RCC 7860 (cell line): ENCODE data around the gene KCNK7.
"Not testable (repeated sequence)": the region's sequence is repeated elsewhere in the genome, so short reads cannot be mapped to it uniquely, and the experiment has no call there.

Experiments used
- DNase-seq: peaks from one replicate; pipeline ENCODE4 v3.0.0-alpha.2; 2015; ENCODE audit warnings: low spot score
- FAIRE-seq: peaks from 2 replicates; lab custom pipeline; 2012; peaks lifted over from hg19 to GRCh38; lab: Jason Lieb, UNC

Gene KCNK7, protein sequence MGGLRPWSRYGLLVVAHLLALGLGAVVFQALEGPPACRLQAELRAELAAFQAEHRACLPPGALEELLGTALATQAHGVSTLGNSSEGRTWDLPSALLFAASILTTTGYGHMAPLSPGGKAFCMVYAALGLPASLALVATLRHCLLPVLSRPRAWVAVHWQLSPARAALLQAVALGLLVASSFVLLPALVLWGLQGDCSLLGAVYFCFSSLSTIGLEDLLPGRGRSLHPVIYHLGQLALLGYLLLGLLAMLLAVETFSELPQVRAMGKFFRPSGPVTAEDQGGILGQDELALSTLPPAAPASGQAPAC

DNA sequence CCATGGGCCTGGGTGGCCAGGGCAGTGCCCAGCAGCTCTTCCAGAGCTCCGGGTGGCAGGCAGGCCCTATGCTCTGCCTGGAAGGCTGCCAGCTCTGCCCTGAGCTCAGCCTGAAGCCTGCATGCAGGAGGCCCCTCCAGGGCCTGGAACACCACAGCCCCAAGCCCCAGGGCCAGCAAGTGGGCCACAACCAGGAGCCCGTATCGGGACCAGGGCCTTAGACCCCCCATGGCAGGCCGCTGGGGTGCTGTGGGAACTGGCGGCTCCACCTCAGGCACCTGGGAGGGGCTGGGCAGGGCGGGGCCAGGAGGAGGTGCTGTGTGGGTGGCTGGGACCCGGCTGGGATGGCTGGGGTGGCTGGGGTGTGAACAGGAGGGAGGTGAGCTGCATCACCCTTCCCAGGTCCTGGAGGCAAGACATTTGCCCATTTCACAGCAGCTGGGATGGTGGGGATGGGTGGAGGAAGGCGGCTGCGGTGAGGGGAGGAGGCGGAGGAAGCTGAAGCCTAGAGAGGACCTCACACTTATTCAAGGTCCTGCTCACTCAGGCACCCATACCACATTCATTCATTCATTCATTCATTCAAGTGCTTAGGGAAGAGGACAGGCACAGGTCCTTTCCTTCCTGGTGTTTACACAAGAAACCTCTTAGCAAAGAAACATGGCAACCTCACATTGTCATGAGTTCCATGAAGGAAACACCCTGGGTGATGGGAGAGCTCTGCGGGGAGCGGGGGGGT is at the start of gene KCNK7:
TSS of gene KCNK7 (minus strand) at position 258 of the 739 bp plus-strand sequence. CDS start at position 230, 28 bp downstream.
- DNase-seq (no peak), FAIRE-seq (no peak)

DNA sequence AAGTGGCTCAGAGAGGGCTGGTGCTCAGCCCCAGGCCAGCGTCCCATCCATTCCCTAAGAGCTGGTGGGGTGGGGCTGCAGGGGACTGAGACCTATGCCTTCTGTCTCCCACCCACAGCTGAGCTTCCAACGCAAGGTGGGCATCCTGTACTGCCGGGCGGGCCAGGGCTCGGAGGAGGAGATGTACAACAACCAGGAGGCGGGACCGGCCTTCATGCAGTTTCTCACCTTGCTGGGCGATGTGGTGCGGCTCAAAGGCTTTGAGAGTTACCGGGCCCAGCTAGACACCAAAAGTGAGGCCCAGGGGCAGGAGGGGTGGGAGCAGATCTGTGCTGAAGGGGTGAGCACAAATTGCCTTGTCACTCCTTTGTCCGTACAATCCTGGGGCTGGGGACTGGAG is 49.2 kb upstream of the KCNK7 start:
- FAIRE-seq (no peak), DNase-seq (no peak)

DNA sequence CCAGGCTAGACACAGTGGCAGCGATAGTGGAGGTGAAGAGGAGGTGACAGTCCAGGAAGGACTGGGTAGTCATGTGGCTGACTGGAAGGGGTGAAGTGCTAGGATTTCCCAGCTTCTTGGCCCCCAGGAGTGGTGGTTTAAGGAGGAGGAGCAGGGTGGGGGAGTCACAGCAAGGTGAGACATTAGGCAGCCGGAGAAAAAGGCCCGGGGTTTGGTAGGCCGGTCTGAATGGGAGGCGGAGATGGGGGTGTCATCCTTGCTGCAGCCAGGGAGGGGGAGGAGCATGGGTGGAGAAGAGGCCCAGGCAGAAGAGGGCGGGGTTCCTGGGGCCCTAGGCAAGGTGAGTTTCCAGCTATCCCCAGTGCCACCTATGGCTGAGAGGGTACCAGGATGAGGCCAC is 48.4 kb upstream of the KCNK7 start:
- no peak for FAIRE-seq
- no peak for DNase-seq

DNA sequence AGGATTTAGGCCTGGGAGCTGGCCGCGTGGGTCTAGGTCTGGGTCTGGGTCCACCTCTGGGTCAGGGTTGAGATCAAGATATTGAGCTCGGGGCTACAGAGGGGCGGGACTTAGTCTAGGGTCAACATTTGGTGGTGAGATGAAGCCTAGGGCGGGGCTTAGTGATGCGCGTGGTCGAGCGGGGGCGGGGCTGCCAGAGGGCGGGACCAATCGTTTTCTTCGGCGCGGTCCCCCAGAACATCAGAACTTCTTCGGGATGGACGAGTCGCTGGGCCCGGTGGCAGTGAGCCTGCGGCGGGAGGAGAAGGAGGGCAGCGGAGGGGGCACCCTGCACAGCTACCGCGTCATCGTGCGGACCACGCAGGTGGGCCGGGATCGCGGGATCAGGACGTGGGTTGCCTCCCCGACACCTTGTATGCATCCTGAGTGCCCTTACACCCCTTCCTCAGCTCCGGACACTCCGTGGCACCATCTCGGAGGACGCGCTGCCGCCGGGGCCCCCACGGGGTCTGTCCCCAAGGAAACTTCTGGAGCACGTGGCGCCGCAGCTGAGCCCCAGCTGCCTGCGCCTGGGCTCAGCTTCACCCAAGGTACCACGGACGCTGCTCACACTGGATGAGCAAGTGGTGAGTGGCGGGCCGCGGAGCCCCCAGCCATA is 46.5 kb upstream of the KCNK7 start:
- no peak for FAIRE-seq
- no peak for DNase-seq

DNA sequence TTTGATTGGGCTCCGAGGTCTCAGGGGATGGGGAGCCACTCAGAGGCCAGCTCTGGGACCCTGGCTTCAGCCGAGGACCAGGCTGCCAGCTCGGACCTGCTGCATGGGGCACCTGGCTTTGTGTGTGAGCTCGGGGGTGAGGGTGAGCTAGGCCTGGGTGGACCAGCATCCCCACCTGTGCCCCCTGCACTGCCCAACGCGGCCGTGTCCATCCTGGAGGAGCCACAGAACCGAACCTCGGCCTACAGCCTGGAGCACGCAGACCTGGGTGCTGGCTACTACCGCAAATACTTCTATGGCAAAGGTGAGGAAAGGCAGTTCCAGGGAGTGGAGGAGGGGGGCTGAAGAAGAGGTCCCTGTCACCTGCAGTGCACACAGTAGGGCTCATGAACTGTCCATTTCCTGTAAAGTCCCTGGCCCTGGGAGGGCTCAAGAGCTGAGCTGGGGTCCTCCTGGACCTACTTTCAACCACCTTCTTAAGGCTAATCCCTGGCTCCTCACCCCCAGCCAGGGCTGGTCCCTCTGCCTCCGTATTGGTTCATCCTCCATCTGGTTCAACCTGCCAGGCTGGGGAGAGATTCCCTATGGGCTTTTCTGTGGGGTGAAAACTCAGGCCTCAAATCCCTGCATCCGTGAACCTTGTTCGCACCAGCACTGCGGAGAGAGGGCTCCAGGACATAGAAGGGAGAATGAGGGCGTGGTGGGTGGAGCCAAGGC is 45.9 kb upstream of the KCNK7 start:
- DNase-seq (no peak), FAIRE-seq (no peak)

DNA sequence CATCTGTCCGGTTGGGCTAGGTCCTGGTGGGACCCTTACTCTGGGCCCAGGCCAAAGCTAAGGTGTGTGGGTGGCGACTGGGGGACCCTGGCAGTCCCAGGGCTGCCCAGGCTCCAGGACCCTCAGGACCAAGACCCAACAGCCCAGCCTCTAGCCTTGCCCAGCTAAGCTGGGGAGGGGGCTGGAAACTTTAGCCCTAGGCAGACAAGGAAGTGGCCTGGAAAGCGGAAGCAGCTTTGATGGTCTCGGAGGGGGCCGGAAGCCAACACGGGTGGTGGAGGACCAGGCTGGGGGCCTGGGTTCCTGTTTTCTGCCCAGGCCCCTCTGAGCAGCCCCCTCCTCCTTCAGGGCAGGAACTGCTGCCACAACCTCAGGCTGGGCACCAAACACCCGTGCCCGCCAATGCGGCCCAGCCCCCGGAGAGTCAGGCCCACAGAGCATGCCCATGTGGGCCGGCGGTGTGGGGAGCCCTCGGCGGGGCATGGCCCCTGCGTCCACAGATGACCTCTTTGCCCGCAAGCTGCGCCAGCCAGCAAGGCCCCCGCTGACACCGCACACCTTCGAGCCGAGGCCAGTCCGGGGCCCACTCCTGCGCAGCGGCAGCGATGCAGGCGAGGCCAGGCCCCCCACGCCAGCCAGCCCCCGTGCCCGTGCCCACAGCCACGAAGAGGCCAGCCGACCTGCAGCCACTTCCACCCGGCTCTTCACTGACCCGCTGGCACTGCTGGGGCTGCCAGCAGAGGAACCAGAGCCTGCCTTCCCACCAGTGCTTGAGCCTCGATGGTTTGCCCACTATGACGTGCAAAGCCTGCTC is 45.1 kb upstream of the KCNK7 start:
- FAIRE-seq = no peak

DNA sequence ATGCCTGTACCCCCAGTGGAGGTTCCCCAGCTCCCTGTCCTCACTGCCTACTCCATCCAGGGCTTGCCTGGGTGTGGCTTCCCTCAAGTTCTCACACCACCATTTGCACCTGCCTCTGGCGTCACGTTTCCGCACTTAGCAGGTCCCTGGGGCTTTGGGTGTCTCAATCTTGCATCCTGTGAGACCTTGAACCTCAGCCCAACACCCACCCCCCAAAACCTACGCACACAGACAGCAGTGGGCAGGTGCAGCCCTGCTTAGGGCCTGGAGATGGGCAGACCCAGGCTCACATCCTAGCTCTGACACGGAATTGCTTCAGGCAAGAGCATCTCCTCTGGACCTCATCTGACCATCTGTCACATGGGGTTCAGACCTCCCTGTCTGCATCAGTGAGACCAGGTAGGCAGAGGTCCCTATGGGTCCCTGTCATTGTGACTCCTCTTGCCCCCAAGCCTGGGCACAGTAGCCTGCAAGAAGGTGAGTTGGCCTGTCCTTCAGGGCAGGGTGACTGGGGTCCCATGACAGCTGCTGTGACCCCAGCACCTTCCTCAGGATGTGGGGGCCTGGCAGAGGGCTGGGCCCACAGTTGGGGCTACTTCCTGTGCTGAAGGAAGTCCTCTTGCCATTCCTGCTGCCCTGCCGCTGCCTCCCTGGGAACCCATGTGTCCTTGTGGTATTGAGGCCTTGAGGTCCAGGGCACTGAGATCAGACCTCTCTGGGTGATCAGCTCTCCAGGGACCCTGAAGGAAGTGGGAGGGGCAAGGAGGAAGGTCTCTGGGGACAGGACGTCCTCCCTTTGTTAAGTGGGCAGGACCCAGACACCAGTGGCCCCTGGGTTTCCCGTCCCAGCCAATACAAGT is 44.3 kb upstream of the KCNK7 start:
- DNase-seq (no peak), FAIRE-seq (no peak)

More for the DNA sequence above, 45.1 kb upstream of the KCNK7 start:
- DNase-seq = no peak

DNA sequence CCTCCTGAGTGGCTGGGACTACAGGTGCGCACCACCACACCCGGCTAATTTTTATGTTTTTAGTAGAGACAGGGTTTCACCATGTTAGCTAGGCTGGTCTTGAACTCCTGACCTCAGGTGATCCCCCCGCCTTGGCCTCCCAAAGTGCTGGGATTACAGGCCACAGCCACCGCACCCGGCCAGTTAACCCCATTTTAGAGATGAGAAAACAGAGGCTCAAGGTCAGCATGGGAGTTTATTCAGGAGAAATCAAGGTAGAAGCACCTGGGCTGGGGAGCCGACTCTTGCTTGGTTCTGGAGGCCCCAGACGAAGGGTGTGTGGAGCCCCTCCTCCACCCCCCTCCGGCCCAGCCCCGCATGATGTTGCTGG is 43.6 kb upstream of the KCNK7 start:
- not testable (repeated sequence) for DNase-seq, FAIRE-seq

DNA sequence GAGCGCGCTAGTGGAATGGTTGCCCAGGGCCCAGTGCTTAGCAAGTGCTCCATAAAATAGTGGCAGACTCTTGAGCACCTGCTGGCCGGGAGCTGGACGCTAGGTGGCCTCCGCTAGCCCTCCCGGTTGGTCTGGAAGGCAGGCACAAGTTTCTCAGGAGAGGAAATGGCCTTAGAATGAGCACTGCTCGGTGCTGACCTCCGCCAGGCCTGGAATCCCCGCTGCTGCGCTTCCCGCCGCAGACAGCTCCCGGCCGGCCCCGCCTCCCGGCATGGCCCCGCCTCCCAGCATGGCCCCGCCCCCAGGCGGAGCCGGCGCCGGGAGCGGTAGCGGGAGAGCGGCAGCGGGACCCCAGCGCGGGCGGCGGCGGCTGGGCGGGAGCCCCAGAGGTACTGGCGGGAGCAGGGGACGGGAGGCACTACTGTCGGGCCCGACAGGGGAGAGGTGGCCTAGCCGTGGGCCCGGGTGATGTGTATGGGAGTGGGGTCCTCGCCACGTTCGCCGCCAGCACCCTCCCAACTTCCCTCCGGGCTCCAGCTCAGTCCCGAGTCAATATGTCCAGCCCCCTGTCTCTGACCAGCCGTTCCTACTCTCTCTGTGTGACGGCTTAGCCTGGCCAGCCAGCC is 42.3 kb upstream of the KCNK7 start, which contains the start of gene SIPA1:
TSS of gene SIPA1 (plus strand) at position 308 of the 626 bp plus-strand sequence. CDS start 2,821 bp downstream, outside the sequence.
- FAIRE-seq (peak; percentile 70), DNase-seq (peak; percentile 92)

DNA sequence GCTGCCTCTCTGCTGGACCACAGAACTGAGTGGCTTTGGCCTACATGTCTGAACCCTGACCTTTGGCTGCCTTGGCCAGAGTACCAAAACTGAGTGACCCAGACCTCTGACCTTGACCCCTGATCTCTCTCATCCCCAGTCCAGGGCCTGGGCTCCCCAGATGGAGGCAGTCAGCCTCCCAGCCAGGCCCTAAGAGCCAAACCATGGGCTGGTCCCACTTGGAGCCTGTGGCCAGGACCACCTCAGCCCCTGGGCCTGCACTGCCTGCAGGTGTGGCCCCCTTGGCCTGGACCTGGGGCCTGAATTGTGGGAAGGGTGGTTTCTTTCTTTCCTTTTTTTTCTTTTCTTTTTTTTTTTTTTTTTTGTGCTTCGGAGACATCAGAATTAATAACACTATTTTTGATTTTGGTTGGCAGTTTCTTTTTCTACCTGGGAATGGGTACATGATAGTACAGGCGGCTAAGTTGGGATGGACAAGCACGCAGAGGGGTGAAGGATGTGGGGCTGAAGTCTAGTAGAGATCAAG is 41.5 kb upstream of the KCNK7 start:
- no peak for DNase-seq
- no peak for FAIRE-seq

DNA sequence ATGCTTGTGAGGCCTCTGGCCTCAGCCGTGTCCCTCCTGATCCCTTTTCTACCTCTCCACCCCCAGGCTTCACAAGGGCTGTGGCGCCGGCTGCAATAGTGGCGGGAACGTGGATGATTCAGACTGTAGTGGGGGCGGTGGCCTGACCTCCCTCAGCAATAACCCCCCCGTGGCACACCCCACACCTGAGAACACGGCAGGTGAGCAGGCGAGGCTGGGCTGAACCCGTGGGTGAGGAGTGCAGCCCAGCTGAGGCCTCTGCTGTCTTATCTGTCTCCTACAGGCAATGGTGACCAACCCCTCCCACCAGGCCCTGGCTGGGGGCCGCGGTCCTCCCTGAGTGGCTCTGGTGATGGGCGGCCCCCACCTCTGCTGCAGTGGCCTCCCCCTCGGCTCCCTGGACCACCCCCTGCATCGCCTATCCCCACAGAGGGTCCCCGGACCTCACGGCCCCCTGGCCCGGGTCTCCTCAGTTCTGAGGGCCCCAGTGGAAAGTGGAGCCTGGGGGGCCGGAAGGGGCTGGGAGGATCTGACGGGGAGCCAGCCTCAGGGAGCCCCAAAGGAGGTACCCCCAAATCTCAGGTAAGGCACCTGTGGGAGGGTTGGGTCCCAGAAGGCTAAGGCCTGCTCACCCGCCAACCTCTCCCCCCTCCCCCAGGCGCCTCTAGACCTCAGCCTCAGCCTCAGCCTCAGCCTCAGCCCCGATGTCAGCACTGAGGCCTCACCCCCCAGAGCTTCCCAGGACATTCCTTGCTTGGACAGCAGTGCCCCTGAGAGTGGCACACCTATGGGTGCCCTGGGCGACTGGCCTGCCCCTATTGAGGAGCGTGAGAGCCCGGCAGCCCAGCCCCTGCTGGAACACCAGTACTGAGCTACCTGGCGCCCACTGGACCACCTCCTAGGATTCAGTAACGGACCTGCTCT is 40.8 kb upstream of the KCNK7 start:
- no peak for FAIRE-seq

DNA sequence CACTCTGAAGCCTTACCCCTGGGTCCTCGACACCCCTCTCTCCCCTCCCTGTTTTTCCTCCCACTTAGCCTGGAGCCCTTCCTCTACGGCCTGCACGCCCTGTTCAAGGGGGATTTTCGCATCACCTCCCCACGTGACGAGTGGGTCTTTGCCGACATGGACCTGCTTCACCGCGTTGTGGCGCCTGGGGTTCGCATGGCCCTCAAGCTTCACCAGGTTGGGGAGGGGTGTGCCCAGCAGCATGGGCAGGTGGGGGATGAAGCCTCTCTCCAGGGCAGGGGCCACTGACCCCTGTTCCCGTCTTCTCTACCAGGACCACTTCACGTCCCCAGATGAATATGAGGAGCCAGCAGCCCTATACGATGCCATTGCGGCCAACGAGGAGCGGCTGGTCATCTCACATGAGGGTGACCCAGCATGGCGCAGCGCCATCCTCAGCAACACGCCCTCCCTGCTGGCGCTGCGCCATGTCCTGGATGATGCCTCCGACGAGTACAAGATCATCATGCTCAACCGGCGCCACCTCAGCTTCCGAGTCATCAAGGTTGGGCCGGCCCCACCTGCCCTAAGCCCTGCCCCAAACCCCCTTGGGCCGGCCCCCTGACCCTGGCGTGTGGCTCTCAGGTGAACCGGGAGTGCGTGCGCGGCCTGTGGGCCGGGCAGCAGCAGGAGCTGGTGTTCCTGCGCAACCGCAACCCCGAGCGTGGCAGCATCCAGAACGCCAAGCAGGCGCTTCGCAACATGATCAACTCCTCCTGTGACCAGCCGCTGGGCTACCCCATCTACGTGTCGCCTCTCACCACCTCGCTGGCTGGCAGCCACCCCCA is 39.5 kb upstream of the KCNK7 start:
- FAIRE-seq (no peak), DNase-seq (no peak)

More for the DNA sequence above, 40.8 kb upstream of the KCNK7 start:
- DNase-seq = no peak

DNA sequence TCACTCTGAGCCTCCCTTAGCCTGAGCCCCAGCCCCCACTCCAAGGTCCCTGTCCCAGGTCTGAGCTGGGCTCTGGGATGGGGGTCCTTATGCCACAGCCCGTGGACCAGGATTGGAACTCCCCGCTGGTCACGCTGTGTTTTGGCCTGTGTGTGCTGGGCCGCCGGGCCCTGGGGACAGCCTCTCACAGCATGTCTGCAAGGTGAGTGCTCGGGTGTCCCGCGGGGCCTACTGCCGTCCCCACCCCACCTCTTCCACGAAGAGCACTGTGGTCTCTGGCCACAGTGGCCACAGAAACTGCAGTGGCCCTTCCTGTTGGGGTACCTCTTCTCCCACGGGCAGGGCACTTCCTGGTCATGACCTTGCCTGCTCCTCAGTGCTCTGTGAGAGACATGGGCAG is 38.8 kb upstream of the KCNK7 start:
- DNase-seq (no peak), FAIRE-seq (no peak)

DNA sequence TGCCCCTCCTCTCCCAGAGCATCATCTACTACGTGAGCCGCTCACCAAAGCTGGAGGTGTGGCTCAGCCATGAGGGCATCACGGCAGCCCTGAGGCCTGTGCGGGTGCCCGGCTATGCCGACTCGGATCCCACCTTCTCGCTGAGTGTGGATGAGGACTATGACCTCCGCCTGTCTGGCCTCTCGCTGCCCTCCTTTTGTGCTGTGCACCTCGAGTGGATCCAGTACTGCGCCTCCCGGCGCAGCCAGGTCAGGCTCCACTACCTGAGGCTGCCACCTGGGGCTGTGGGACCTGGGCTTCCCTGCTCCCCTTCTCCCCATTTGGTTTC is 38.5 kb upstream of the KCNK7 start:
- no peak for FAIRE-seq
- no peak for DNase-seq

DNA sequence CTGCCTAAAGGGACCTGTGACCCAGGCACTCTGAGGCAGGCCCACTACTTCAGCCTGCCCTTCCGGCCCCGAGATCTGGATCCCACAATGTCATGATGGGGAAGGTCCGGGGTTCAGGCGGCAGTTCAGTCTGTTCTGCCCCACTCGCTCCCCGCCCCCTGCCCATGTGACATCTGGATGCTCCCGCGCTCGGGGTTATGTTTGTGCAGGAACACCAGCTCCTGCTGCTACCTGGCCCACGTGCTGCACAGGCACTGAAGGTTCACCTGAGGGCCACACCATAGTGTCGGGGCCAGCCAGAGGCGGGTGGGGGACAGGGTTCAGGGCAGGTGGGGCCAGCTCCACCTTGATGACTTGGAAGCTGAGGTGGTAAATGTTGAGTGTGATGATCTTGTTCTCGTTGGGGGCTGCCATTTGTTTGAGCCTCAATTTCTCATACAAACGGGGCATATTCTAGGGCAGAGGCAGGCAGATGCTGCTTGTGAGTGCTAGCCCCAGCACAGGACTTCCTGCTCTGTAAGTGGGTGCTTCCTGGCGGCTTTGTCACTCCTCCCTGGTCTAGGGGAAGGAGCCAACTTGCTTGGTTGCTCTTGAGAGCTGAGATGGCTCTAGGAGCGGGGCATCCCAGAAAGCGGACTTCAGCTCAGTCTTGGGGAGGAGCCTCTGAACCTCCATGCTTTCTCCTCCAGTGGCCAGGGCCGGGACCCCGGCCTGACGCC is 37.9 kb upstream of the KCNK7 start:
- no peak for FAIRE-seq
- no peak for DNase-seq

DNA sequence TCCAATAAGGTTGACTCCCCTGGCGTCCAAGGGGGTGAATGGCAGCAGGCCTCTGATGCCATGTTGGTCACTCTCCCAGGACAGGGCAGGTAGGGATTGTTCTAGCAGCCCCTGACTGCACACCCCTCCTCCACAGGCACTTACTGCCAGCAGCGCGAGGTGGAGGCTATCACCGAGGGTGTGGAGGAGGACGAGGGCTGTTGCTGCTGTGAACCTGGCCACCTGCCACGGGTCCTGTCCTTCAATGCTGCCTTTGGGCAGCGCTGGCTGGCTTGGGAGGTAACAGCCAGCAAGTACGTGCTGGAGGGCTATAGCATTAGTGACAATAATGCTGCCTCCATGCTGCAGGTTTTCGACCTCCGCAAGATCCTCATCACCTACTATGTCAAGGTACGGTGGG is 34.6 kb upstream of the KCNK7 start:
- FAIRE-seq (no peak), DNase-seq (no peak)
